HG03520 (cell line): ENCODE data around the gene OR5AN1.

Source experiments
- ATAC-seq: cut with Tn5 transposase; IDR thresholded peaks from one replicate; pipeline ENCODE4 v1.9.1; 2021; ENCODE audit warnings: mild to moderate bottlenecking, moderate library complexity; ENCODE audit not compliant: unreplicated experiment

Gene OR5AN1

DNA sequence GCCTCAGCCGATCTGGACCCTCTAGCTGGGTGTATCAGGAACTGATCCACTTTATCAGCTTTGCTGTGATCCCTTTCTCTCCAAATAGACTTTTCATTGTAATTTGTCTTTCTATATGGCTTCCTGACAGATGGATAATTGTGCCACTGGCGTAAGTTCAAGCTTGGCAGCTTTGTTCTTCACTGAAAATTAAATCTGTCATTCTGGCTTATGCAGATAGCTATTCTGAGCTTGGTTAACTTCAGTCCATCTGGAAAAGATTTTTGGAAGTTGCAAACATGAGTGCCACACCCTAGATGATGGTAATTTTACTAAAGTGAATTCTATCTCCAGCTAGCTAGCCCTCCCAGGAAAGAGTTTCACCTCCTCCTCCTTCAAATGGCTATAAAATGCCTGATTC, 59.5 kb downstream of the OR5AN1 start:
- ATAC-seq = no peak
